Testis (tissue), 3 donors: Measurements from ENCODE around the gene TEX12. TPM values are rescaled to one million over a fixed set of nuclear protein-coding genes. Genes with fewer than 3 reads are reported as not detected.

Experiments
- DNase-seq: peaks from one replicate; pipeline ENCODE4 v3.0.0-alpha.2; 2019
- H3K27ac ChIP-seq, 2 donors: fragments of 200-600 bp; sonication (generic); one replicate each; pipeline ENCODE4 v1.5.1; 2019
- H3K27me3 ChIP-seq: fragments of 200-600 bp; sonication (generic); one replicate; pipeline ENCODE4 v1.5.1; 2019
- H3K36me3 ChIP-seq: fragments of 200-600 bp; sonication (generic); one replicate; pipeline ENCODE4 v1.5.1; 2017; ENCODE audit warnings: low read depth; ENCODE audit errors: missing control alignments
- H3K4me1 ChIP-seq: fragments of 200-600 bp; sonication (generic); one replicate; pipeline ENCODE4 v1.5.1; 2019
- H3K4me3 ChIP-seq, 2 donors: fragments of 200-600 bp; sonication (generic); one replicate each; pipeline ENCODE4 v1.5.1; 2017 to 2019
- H3K9me3 ChIP-seq: fragments of 200-600 bp; sonication (generic); one replicate; pipeline ENCODE4 v1.5.1; 2017
- POLR2A ChIP-seq: fragments of 450-650 bp; IDR thresholded peaks from one replicate; pipeline ENCODE4 v1.6.1; 2017; ENCODE audit warnings: antibody characterized with exemption, mild to moderate bottlenecking, moderate library complexity
- WGBS, 2 donors: methylation state at CpG; one replicate each; pipeline ENCODE4 v1.1.5; 2018; 5-methylcytosine and 5-hydroxymethylcytosine counted together
- intact Hi-C: fragments of 100-400 bp; cut with DNase I; formaldehyde crosslinking; loops from one replicate; pipeline ENCODE4 v1.15.1; 2023; ENCODE audit warnings: low total_unique reads
- polyA plus RNA-seq: library from polyadenylated mRNA; stranded (reverse); fragments of 350-450 nt; fragmentation: Illumina TruSeq; extraction: RNeasy Lipid Tissue Mini Kit (QIAGEN cat#74804); gene quantifications from one replicate; pipeline ENCODE4 v1.2.3, GENCODE V29; 2014; ENCODE audit warnings: low read depth, low replicate concordance; ENCODE audit not compliant: insufficient read depth
- total RNA-seq, 2 donors: library from RNA; depleted of rRNA; stranded (reverse); fragments of >200 nt; gene quantifications; one replicate each; pipeline ENCODE4 v1.2.3, GENCODE V29; 2016
- TF ChIP-seq, protein P1 (sequence below), 3 experiments: fragments of 450-650 bp in 2 of 3; fragments of 200-600 bp in 1 of 3; sonication (generic) in 1 of 3; IDR thresholded peaks; one replicate each; pipeline ENCODE4 v1.5.1; 2016 to 2019; ENCODE audit warnings: antibody characterized with exemption in 3 of 3, mild to moderate bottlenecking in 2 of 3, moderate library complexity in 1 of 3

Gene TEX12
- total and polyA plus RNA-seq, 3 donors from 2014 or later = 6.3 to 21.8 (median 11.6) TPM

DNA sequence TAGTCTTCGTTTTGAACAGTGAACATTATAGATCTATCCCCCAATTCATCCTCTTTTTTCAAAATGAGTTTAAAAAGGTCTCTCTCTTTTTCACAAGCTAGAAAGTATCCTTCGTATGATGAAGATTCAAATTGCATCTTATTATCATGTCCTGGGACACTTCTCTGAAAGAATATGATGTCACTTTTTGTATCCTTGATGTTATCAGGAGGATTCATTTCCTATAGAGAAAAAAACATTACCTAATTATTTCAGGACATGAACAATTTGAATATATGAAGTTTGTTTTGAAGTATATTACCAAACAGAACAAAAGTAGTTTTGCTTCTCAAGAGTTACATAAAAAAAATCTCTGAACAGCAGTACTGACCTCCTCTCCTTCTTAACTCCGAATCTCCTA lies 23.6 kb upstream of the TEX12 start:
- Histone ChIP-seq H3K36me3 (no peaks in the 10 kb centered on the region), H3K27ac (no peak overlapping the region), H3K4me3 (no peak overlapping the region), H3K27me3 (no peaks in the 10 kb centered on the region), H3K9me3 (no peaks in the 10 kb centered on the region), H3K4me1 (no peaks in the 10 kb centered on the region)
- DNase-seq = no peak
- WGBS, 2 donors = 85 to 90% methylated on average over 3 of the region's 3 CpGs
- intact Hi-C loops = no loop called here
- no peak for TF ChIP-seq POLR2A
- TF ChIP-seq, protein P1, sequence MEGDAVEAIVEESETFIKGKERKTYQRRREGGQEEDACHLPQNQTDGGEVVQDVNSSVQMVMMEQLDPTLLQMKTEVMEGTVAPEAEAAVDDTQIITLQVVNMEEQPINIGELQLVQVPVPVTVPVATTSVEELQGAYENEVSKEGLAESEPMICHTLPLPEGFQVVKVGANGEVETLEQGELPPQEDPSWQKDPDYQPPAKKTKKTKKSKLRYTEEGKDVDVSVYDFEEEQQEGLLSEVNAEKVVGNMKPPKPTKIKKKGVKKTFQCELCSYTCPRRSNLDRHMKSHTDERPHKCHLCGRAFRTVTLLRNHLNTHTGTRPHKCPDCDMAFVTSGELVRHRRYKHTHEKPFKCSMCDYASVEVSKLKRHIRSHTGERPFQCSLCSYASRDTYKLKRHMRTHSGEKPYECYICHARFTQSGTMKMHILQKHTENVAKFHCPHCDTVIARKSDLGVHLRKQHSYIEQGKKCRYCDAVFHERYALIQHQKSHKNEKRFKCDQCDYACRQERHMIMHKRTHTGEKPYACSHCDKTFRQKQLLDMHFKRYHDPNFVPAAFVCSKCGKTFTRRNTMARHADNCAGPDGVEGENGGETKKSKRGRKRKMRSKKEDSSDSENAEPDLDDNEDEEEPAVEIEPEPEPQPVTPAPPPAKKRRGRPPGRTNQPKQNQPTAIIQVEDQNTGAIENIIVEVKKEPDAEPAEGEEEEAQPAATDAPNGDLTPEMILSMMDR (IDR thresholded peaks at IDR 0.05) = no peak

DNA sequence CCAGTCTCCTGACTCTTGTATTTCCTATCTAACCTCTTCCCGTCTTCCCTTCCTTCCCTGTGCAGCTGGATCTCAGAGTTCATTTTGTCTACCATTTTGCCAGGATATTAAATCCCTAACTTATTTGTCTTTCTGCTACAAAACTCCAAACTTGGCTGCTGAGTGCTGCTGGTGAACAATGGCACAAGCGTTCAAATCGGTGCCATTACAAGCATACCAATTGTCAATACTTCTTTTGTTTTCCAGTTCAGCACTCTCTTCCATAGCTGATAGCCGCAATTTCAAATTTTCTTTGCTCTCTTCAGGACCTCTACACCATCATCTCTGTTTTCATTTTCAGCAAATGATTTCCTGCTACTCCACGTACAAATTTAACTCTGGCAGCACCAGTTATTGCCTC lies 16.7 kb upstream of the TEX12 start:
- no peaks in the 10 kb centered on the region for H3K36me3 ChIP-seq
- no peaks in the 10 kb centered on the region for H3K4me1 ChIP-seq
- TF ChIP-seq, protein P1 (IDR thresholded peaks at IDR 0.05) = no peak
- no peak for TF ChIP-seq POLR2A
- no peaks in the 10 kb centered on the region for H3K27me3 ChIP-seq
- intact Hi-C loops = no loop called here
- no peaks in the 10 kb centered on the region for H3K9me3 ChIP-seq
- 79 to 82% methylated on average over 5 of the region's 5 CpGs for WGBS, 2 donors
- DNase-seq = no peak
- no peak overlapping the region for H3K27ac ChIP-seq
- H3K4me3 ChIP-seq = no peak overlapping the region

GRCh38 chr11:112156153-112156955 lies 10.8 kb upstream of the TEX12 start:
- TF ChIP-seq, protein P1 (IDR thresholded peaks at IDR 0.05) = no peak
- no peak for TF ChIP-seq POLR2A
- intact Hi-C loops = no loop called here
- no peaks in the 10 kb centered on the region for H3K36me3 ChIP-seq
- peaks cover 5% of the 10 kb centered on the region for H3K4me1 ChIP-seq
- H3K27me3 ChIP-seq = no peaks in the 10 kb centered on the region
- WGBS, 2 donors = 81 to 83% methylated on average over 5 of the region's 5 CpGs
- no peak overlapping the region for H3K4me3 ChIP-seq
- peak overlapping the region in 1 of 2 donors; percentile 52 for H3K27ac ChIP-seq
- no peak for DNase-seq
- H3K9me3 ChIP-seq = no peaks in the 10 kb centered on the region

- H3K27ac ChIP-seq = peak overlapping the region; percentile 45 to 52
- no peaks in the 10 kb centered on the region for H3K9me3 ChIP-seq
- H3K4me1 ChIP-seq = peaks cover 5% of the 10 kb centered on the region
- intact Hi-C loops = no loop called here
- H3K27me3 ChIP-seq = no peaks in the 10 kb centered on the region
- H3K4me3 ChIP-seq = no peak overlapping the region
- peak; percentile 58 for DNase-seq
- TF ChIP-seq, protein P1 (IDR thresholded peaks at IDR 0.05) = no peak
- no peak for TF ChIP-seq POLR2A
- H3K36me3 ChIP-seq = no peaks in the 10 kb centered on the region
- 68 to 73% methylated on average over 4 of the region's 4 CpGs for WGBS, 2 donors
Observed at GRCh38 chr11:112156956-112157766, 10.0 kb upstream of the TEX12 start.
